Neural progenitor cell (in vitro differentiated cells): ENCODE measurements around the gene GABRG3.

Experiments used
- EZH2 ChIP-seq: fragments of 200-600 bp; sonication (generic); IDR thresholded peaks from 2 replicates; pipeline ENCODE4 v1.6.1; 2017; ENCODE audit warnings: antibody characterized with exemption, mild to moderate bottlenecking, moderate library complexity
- EZH2phosphoT487 ChIP-seq: fragments of 200-600 bp; sonication (generic); IDR thresholded peaks from 2 replicates; pipeline ENCODE4 v1.6.1; 2017; ENCODE audit warnings: antibody characterized with exemption
- TF ChIP-seq, protein P1 (sequence below): fragments of 200-600 bp; sonication (generic); IDR thresholded peaks from 2 replicates; pipeline ENCODE4 v1.5.1; 2017; ENCODE audit warnings: antibody characterized with exemption, mild to moderate bottlenecking

DNA sequence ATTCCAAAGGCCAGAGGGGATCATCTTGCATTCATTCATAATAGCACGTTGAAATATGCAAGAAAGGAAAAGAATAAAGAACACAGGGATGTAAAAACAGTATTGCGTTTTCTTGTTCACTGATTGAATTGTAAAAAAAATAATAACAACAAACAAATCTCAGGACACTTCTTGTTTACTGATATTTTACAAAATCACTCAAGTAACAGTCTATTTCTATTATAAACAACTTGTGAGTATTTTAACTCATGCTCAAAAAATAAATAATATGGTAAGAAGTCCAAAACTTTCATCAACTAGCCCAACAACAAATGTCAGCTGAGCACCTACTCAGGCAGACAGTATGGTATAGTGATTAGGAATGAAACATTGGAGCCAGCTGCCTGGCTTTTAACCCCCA, 2.2 kb upstream of the GABRG3 start:
- TF ChIP-seq, protein P1, sequence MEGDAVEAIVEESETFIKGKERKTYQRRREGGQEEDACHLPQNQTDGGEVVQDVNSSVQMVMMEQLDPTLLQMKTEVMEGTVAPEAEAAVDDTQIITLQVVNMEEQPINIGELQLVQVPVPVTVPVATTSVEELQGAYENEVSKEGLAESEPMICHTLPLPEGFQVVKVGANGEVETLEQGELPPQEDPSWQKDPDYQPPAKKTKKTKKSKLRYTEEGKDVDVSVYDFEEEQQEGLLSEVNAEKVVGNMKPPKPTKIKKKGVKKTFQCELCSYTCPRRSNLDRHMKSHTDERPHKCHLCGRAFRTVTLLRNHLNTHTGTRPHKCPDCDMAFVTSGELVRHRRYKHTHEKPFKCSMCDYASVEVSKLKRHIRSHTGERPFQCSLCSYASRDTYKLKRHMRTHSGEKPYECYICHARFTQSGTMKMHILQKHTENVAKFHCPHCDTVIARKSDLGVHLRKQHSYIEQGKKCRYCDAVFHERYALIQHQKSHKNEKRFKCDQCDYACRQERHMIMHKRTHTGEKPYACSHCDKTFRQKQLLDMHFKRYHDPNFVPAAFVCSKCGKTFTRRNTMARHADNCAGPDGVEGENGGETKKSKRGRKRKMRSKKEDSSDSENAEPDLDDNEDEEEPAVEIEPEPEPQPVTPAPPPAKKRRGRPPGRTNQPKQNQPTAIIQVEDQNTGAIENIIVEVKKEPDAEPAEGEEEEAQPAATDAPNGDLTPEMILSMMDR: no peak
- TF ChIP-seq EZH2phosphoT487 (no peak), EZH2 (no peak)
